K562 (cell line): ENCODE measurements around the gene LMO7. TPM values are rescaled to one million over a fixed set of nuclear protein-coding genes. Genes with fewer than 3 reads are reported as not detected.

Experiments used
- CXXC5 ChIP-seq: fragments of 250-450 bp; sonication (Bioruptor Pico); IDR thresholded peaks from 2 replicates; pipeline ENCODE4 v1.8.0; 2022; ENCODE audit warnings: inconsistent platforms, mild to moderate bottlenecking, moderate library complexity
- FOXM1 ChIP-seq, 2 experiments: fragments of 450-650 bp in 1 of 2; sonication (generic) in 1 of 2; formaldehyde crosslinking in 1 of 2; IDR thresholded peaks; 2 replicates each; pipeline versions ENCODE4 v1.6.1 to v1.9.0; 2017 to 2022; ENCODE audit warnings: low read depth in 2 of 2, mild to moderate bottlenecking in 2 of 2, missing genetic modification reagents in 1 of 2, moderate library complexity in 1 of 2
- KDM2B ChIP-seq: fragments of 250-450 bp; sonication (Bioruptor Pico); IDR thresholded peaks from 2 replicates; pipeline ENCODE4 v1.8.0; 2021; ENCODE audit warnings: mild to moderate bottlenecking, moderate library complexity
- PHF8 ChIP-seq: fragments of 200-600 bp; sonication (generic); IDR thresholded peaks from 2 replicates; pipeline ENCODE4 v1.6.1; 2012; ENCODE audit warnings: mixed run types, mild to moderate bottlenecking, inconsistent platforms, low read length, moderate library complexity, borderline replicate concordance
- POLR2G ChIP-seq: fragments of 200-400 bp; formaldehyde crosslinking; IDR thresholded peaks from 2 replicates; pipeline ENCODE4 v1.6.1; 2017; ENCODE audit warnings: low read depth, mild to moderate bottlenecking, antibody characterized with exemption, low read length, moderate library complexity
- TOE1 ChIP-seq, 2 experiments: fragments of 450-650 bp in 1 of 2; sonication (generic) in 1 of 2; formaldehyde crosslinking in 1 of 2; IDR thresholded peaks; 2 replicates each; pipeline versions ENCODE4 v1.7.1 to v1.8.0; 2016 to 2022; ENCODE audit warnings: borderline replicate concordance in 2 of 2, mild to moderate bottlenecking in 2 of 2, antibody characterized with exemption in 1 of 2, inconsistent platforms in 1 of 2, low read depth in 1 of 2, missing genetic modification reagents in 1 of 2, moderate library complexity in 1 of 2
- VEZF1 ChIP-seq: fragments of 200-800 bp; sonication (Bioruptor generic); IDR thresholded peaks from 2 replicates; pipeline ENCODE4 v1.6.1; 2017; ENCODE audit warnings: missing genetic modification characterization, missing compliant biosample characterization
- ZFP36 ChIP-seq: fragments of 150-350 bp; IDR thresholded peaks from 2 replicates; pipeline ENCODE4 v1.6.1; 2018; ENCODE audit warnings: low read length, low read depth; ENCODE audit not compliant: partially characterized antibody
- ZNF518B ChIP-seq: fragments of 250-450 bp; sonication (Bioruptor Pico); IDR thresholded peaks from 2 replicates; pipeline ENCODE4 v1.5.0; 2021; ENCODE audit warnings: mild to moderate bottlenecking, moderate library complexity
- polyA plus RNA-seq, 8 experiments: library from polyadenylated mRNA; depleted of rRNA in 4 of 8; stranded (reverse) in 5 of 8; unstranded in 3 of 8; fragments of >200 nt; fragmentation: Nextera tagmentation in 2 of 8; fragmentation: Illumina TruSeq in 1 of 8; extraction: Ambion mirVana in 2 of 8; extraction: Trizol in 1 of 8; gene quantifications; 2 replicates each; pipeline versions ENCODE4 v1.2.1 to v1.2.3, GENCODE V29; 2011 to 2014; ENCODE audit warnings: inconsistent platforms in 1 of 8, missing spikeins in 1 of 8
- total RNA-seq, 7 experiments: library from RNA; depleted of rRNA in 6 of 7; stranded (reverse); fragments of >200 nt in 6 of 7; fragmentation: Illumina TruSeq in 2 of 7; extraction: Trizol in 2 of 7; gene quantifications; 2 replicates each; pipeline versions ENCODE4 v1.2.1 to v1.2.3, GENCODE V29; 2011 to 2021; ENCODE audit warnings: low replicate concordance in 1 of 7

LMO7 gene
- total and polyA plus RNA-seq, 9 of the 15 experiments (the other 6 are each of a cell fraction or from before 2014, with no cell fraction given): 0.42 to 4.3 (median 1.7) TPM

- TF ChIP-seq ZNF518B (CRISPR knock-in tag) (no peak), ZFP36 (no peak), POLR2G (peak; percentile 51), PHF8 (peak; percentile 17; the same call in 1 of the 2 replicates), TOE1 (IDR thresholded peaks at IDR 0.05; ENCODE audit: borderline replicate concordance) (no peak), TOE1 (CRISPR knock-in tag; IDR thresholded peaks at IDR 0.05; ENCODE audit: borderline replicate concordance, low read depth) (no peak), KDM2B (no peak), CXXC5 (CRISPR knock-in tag) (0 out of 2 replicates have a peak, but pooled peaks have one; percentile 0), VEZF1 (peak; percentile 66), FOXM1 (IDR thresholded peaks at IDR 0.05; ENCODE audit: low read depth) (peak; percentile 24; the same call in 1 of the 2 replicates), FOXM1 (CRISPR knock-in tag; IDR thresholded peaks at IDR 0.05; ENCODE audit: low read depth) (no peak)
Observed at GRCh38 chr13:75635828-75636435, at the start of gene LMO7 (continued).
